GM19035 (cell line): ENCODE measurements around the gene SIK1.

ENCODE experiments used
- ATAC-seq: cut with Tn5 transposase; IDR thresholded peaks from one replicate; pipeline ENCODE4 v1.9.1; 2021; ENCODE audit not compliant: unreplicated experiment

Gene SIK1

GRCh38 chr21:43369124-43369523, 57.8 kb downstream of the SIK1 start:
- ATAC-seq, result peak; percentile 62

GRCh38 chr21:43368685-43369084, 58.2 kb downstream of the SIK1 start:
- ATAC-seq, result no peak

- no peak for ATAC-seq
Measured at GRCh38 chr21:43367859-43368258, 59.1 kb downstream of the SIK1 start.

- no peak for ATAC-seq
Measured at GRCh38 chr21:43367296-43367695, 59.6 kb downstream of the SIK1 start.

- ATAC-seq, result no peak
Measured at GRCh38 chr21:43366656-43367055, 60.3 kb downstream of the SIK1 start.

- no peak for ATAC-seq
Measured at GRCh38 chr21:43365611-43366426, 61.1 kb downstream of the SIK1 start.

- no peak for ATAC-seq
Measured at GRCh38 chr21:43364851-43365424, 62.0 kb downstream of the SIK1 start.
